Tibial artery (tissue), 4 donors: ENCODE data around the gene ZCCHC7.

Source experiments
- DNase-seq, 2 donors: peaks; one replicate each; pipeline ENCODE4 v3.0.0-alpha.2; 2019
- H3K27ac ChIP-seq, 2 donors: fragments of 200-600 bp; sonication (generic) in 1 of 2; 1 replicate in 1 of 2; 2 replicates in 1 of 2; pipeline ENCODE4 v1.5.1; 2018 to 2019; ENCODE audit warnings: mild to moderate bottlenecking in 1 of 2
- H3K27me3 ChIP-seq, 2 donors: fragments of 200-600 bp; sonication (generic) in 1 of 2; one replicate each; pipeline versions ENCODE4 v1.5.1 to v1.6.0; 2016 to 2019
- H3K36me3 ChIP-seq, 3 donors: fragments of 200-600 bp; sonication (generic) in 2 of 3; one replicate each; pipeline ENCODE4 v1.5.1; 2016 to 2019; ENCODE audit warnings: mild to moderate bottlenecking in 2 of 3
- H3K4me1 ChIP-seq, 4 donors: fragments of 200-600 bp; sonication (generic) in 2 of 4; 1 replicate in 3 of 4; 2 replicates in 1 of 4; pipeline ENCODE4 v1.5.1; 2016 to 2019
- H3K4me3 ChIP-seq, 2 donors: fragments of 200-600 bp; sonication (generic) in 1 of 2; 1 replicate in 1 of 2; 2 replicates in 1 of 2; pipeline ENCODE4 v1.5.1; 2018 to 2019; ENCODE audit warnings: mild to moderate bottlenecking in 2 of 2
- H3K9me3 ChIP-seq, 3 donors: fragments of 200-600 bp; sonication (generic) in 1 of 3; one replicate each; pipeline ENCODE4 v1.5.1; 2016 to 2019
- intact Hi-C: fragments of 100-400 bp; cut with DNase I; formaldehyde crosslinking; loops from one replicate; pipeline ENCODE4 v1.15.0; 2023; ENCODE audit warnings: low total_unique reads
- TF ChIP-seq, protein P1 (sequence below), 2 experiments: fragments of 200-600 bp in 1 of 2; fragments of 450-650 bp in 1 of 2; IDR thresholded peaks; one replicate each; pipeline ENCODE4 v1.5.1; 2017 to 2019; ENCODE audit warnings: antibody characterized with exemption in 2 of 2, mild to moderate bottlenecking in 1 of 2, moderate library complexity in 1 of 2

ZCCHC7 gene

DNA sequence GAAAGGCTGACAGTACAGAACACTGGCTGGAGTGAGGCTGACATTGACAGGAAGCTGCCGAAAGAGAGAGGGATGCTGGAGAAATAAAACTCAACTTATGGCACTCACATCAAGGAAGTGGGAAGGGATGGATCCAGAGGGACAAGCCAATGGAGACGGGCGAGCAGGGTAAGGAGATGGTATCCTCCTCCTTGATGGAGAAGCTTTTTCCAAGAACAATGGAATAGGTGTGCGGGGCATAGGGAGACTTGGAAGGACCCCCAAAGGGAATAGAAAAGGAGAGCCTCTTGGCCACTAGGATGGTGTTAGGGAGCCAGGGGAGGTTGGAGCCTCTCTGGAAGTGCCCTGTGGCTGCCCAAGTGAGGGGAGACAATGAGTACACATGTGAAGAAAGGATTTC lies 243.8 kb downstream of the ZCCHC7 start:
- Histone ChIP-seq H3K4me1 (no peaks in the 10 kb centered on the region), H3K36me3 (peaks cover 0 to 2% (median 0%) of the 10 kb centered on the region in 3 donors), H3K27me3 (no peaks in the 10 kb centered on the region), H3K4me3 (no peak overlapping the region), H3K9me3 (no peaks in the 10 kb centered on the region), H3K27ac (no peak overlapping the region)
- DNase-seq = no peak
- TF ChIP-seq, protein P1, sequence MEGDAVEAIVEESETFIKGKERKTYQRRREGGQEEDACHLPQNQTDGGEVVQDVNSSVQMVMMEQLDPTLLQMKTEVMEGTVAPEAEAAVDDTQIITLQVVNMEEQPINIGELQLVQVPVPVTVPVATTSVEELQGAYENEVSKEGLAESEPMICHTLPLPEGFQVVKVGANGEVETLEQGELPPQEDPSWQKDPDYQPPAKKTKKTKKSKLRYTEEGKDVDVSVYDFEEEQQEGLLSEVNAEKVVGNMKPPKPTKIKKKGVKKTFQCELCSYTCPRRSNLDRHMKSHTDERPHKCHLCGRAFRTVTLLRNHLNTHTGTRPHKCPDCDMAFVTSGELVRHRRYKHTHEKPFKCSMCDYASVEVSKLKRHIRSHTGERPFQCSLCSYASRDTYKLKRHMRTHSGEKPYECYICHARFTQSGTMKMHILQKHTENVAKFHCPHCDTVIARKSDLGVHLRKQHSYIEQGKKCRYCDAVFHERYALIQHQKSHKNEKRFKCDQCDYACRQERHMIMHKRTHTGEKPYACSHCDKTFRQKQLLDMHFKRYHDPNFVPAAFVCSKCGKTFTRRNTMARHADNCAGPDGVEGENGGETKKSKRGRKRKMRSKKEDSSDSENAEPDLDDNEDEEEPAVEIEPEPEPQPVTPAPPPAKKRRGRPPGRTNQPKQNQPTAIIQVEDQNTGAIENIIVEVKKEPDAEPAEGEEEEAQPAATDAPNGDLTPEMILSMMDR (IDR thresholded peaks at IDR 0.05) = no peak
- intact Hi-C loops = no loop called here

DNA sequence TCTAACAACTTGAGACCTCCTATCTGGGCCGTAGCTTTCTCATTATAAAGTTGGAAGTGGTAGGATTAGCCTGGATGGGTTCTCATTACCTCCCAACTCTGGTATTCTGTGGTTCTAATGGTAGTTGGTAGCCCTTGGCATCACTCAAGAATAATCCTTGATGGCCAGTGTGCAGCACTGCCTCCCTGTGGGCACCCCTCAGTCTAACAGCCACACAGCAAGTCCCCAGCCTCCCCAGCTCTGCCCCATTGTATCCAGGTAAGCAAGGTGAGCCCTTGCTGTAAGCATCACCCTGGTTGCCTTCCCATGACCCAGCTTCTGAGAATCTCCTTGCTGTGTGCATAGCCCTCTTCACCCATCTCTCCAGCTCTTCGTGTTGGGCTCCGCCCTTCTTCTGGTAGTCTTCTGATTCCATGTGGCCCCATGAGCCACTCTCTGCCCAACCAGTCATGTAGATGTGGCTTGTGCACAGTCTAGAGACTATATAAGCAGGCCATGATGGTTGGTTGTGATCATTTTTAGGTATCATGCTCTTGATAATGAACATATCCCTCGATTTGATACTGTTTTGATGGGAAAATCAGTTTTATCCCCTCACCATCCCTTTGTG lies 244.5 kb downstream of the ZCCHC7 start:
- Histone ChIP-seq H3K9me3 (no peaks in the 10 kb centered on the region), H3K27ac (no peak overlapping the region), H3K36me3 (no peaks in the 10 kb centered on the region), H3K27me3 (no peaks in the 10 kb centered on the region), H3K4me1 (no peaks in the 10 kb centered on the region), H3K4me3 (no peak overlapping the region)
- intact Hi-C loops = no loop called here
- no peak for DNase-seq
- TF ChIP-seq, protein P1 (IDR thresholded peaks at IDR 0.05) = no peak

DNA sequence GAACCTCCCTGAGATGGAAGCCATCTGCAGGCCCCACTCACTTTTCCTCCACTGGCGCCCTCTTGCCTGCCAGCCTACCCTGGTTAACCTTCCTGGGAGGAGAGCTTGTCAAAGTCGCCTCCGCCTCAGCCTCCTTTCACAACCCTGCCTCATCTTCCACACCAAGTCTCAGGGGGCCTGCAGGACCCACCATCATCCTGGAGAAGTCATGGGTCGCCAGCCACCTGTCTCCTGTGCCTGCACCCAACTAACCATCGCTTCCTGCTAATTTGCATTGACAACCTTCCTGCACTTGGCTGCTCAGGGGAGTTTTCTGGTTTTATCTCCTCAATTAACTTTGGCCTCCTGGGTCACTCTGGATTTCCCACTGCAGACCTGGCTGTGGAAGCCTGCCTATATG lies 249.3 kb downstream of the ZCCHC7 start:
- no peaks in the 10 kb centered on the region for H3K4me1 ChIP-seq
- no peak overlapping the region for H3K4me3 ChIP-seq
- TF ChIP-seq, protein P1 (IDR thresholded peaks at IDR 0.05) = no peak
- H3K36me3 ChIP-seq = no peaks in the 10 kb centered on the region
- no peaks in the 10 kb centered on the region for H3K27me3 ChIP-seq
- intact Hi-C loops = no loop called here
- DNase-seq = no peak
- H3K27ac ChIP-seq = no peak overlapping the region
- no peaks in the 10 kb centered on the region for H3K9me3 ChIP-seq

GRCh38 chr9:37370282-37370681 lies 249.9 kb downstream of the ZCCHC7 start:
- Histone ChIP-seq H3K4me3 (no peak overlapping the region), H3K36me3 (no peaks in the 10 kb centered on the region), H3K27ac (no peak overlapping the region), H3K9me3 (no peaks in the 10 kb centered on the region), H3K4me1 (no peaks in the 10 kb centered on the region), H3K27me3 (no peaks in the 10 kb centered on the region)
- intact Hi-C loops = no loop called here
- no peak for DNase-seq
- TF ChIP-seq, protein P1 (IDR thresholded peaks at IDR 0.05) = no peak

DNA sequence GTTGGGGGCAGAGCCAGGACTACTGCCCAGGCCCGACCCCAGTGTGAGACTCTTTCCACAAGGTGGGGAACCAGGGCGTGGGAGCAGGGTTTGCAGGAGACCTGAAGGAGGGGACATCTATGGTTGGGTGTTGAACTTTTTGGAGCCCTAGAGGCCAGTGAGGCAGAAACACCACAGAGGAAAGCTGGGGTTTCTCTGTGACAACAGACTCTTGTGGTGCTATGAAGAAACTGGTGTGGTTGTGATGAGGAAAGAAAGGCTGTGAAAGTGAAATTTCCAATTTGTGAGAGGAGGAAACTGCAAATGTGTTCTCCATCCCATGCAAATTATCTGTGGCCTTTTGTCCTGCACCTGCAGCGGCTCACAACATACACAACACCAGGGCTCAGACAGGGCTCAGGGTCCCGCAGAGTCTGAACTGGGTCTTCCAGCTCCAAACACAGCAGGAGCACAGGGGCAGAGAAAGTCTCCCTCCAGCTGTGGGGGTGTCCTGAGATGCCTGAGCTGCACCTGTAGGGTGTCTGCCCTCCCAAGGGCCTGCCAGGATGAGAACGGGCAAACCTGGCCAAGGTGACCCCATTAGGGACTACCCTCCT lies 250.7 kb downstream of the ZCCHC7 start:
- H3K9me3 ChIP-seq = no peaks in the 10 kb centered on the region
- no peaks in the 10 kb centered on the region for H3K4me1 ChIP-seq
- H3K27ac ChIP-seq = no peak overlapping the region
- no peak for DNase-seq
- no peaks in the 10 kb centered on the region for H3K36me3 ChIP-seq
- no peak overlapping the region for H3K4me3 ChIP-seq
- intact Hi-C loops = no loop called here
- H3K27me3 ChIP-seq = no peaks in the 10 kb centered on the region
- TF ChIP-seq, protein P1 (IDR thresholded peaks at IDR 0.05) = no peak
